Right lobe of liver (tissue), 4 donors: ENCODE results near the gene CCZ1.
"Not testable (repeated sequence)": the region's sequence is repeated elsewhere in the genome, so short reads cannot be mapped to it uniquely, and the experiment has no call there.

ENCODE experiments used
- POLR2A ChIP-seq: fragments of 450-650 bp; IDR thresholded peaks from one replicate; pipeline ENCODE4 v1.6.1; 2017; ENCODE audit warnings: antibody characterized with exemption, mild to moderate bottlenecking
- TF ChIP-seq, protein P1 (sequence below), 4 donors: fragments of 200-600 bp in 3 of 4; fragments of 450-650 bp in 1 of 4; IDR thresholded peaks; one replicate each; pipeline versions ENCODE4 v1.5.1 to v1.8.0; 2016 to 2022; ENCODE audit warnings: antibody characterized with exemption in 4 of 4, mild to moderate bottlenecking in 2 of 4
- donor health status: DM: no; HTN: no; CAD: no.
- donor health status: DM: no; HTN: no; CAD: no.
- donor health status: DM: no; HTN: yes; CAD: no.

DNA sequence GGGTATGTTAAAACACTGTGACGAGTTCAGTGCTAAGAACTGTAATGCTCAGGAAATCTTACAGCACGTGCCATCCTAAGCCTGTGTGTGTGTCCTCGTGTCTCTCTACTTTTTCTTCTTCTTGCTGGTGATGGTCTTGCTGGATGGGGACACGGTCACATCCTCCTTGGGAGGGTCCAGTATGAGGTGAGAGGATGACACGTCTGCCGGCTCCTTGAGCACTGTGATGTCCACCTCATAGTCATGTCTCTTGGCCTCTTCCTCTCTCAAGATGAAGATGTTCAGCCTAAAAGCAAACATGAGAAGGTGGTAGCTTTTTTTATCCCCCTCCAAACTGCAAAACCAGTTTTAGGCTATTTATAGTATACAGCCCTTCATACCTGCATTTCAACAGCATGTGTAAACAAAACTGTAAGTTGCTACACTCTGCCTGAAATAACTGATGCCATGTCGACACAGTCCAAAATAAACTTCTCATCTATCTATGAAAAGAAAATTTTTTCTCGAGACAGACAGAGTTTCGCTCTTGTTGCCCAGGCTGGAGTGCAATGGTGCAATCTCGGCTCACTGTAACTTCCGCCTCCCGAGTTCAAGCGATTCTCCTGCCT, 27.8 kb downstream of the CCZ1 start:
- TF ChIP-seq POLR2A = not testable (repeated sequence)
- TF ChIP-seq, protein P1, sequence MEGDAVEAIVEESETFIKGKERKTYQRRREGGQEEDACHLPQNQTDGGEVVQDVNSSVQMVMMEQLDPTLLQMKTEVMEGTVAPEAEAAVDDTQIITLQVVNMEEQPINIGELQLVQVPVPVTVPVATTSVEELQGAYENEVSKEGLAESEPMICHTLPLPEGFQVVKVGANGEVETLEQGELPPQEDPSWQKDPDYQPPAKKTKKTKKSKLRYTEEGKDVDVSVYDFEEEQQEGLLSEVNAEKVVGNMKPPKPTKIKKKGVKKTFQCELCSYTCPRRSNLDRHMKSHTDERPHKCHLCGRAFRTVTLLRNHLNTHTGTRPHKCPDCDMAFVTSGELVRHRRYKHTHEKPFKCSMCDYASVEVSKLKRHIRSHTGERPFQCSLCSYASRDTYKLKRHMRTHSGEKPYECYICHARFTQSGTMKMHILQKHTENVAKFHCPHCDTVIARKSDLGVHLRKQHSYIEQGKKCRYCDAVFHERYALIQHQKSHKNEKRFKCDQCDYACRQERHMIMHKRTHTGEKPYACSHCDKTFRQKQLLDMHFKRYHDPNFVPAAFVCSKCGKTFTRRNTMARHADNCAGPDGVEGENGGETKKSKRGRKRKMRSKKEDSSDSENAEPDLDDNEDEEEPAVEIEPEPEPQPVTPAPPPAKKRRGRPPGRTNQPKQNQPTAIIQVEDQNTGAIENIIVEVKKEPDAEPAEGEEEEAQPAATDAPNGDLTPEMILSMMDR (IDR thresholded peaks at IDR 0.05) = not testable (repeated sequence)
